ENCODE results near the gene RILPL1. TPM values are rescaled to one million over a fixed set of nuclear protein-coding genes. Genes with fewer than 3 reads are reported as not detected.
"Not testable (repeated sequence)": the region's sequence is repeated elsewhere in the genome, so short reads cannot be mapped to it uniquely, and the experiment has no call there.

The RILPL1 gene
- total RNA-seq, 3 donors from 2014 or later = 14.4 to 15.1 (median 14.7) TPM

GRCh38 chr12:123499332-123499731, 34.2 kb downstream of the RILPL1 start:
- H3K36me3 ChIP-seq = no peaks in the 10 kb centered on the region
- H3K9me3 ChIP-seq = no peaks in the 10 kb centered on the region
- no peak for TF ChIP-seq CTCF (IDR thresholded peaks at IDR 0.05)
- no peak overlapping the region for H3K27ac ChIP-seq
- no peak overlapping the region for H3K4me3 ChIP-seq
- DNase-seq (ENCODE audit: low spot score in 2 of 2) = no peak
- no peaks in the 10 kb centered on the region for H3K4me1 ChIP-seq
- intact Hi-C loops (cut with DNase I; ENCODE audit: low total_unique reads) = no loop called here
- no peaks in the 10 kb centered on the region for H3K27me3 ChIP-seq

GRCh38 chr12:123498126-123498825, 35.2 kb downstream of the RILPL1 start:
- H3K27ac ChIP-seq = no peak overlapping the region
- TF ChIP-seq POLR2A (IDR thresholded peaks at IDR 0.05) = no peak
- no peak for TF ChIP-seq CTCF (IDR thresholded peaks at IDR 0.05)
- no peak for TF ChIP-seq POLR2AphosphoS5 (IDR thresholded peaks at IDR 0.05)
- H3K4me1 ChIP-seq = no peaks in the 10 kb centered on the region
- intact Hi-C loops (cut with DNase I; ENCODE audit: low total_unique reads) = no loop called here
- no peak overlapping the region for H3K4me3 ChIP-seq
- no peaks in the 10 kb centered on the region for H3K27me3 ChIP-seq
- no peaks in the 10 kb centered on the region for H3K9me3 ChIP-seq
- H3K36me3 ChIP-seq = no peaks in the 10 kb centered on the region
- no peak for DNase-seq (ENCODE audit: low spot score in 2 of 2)

- H3K4me3 ChIP-seq = no peak overlapping the region
- H3K36me3 ChIP-seq = no peaks in the 10 kb centered on the region
- H3K27ac ChIP-seq = no peak overlapping the region
- DNase-seq (ENCODE audit: low spot score in 2 of 2) = no peak
- no peaks in the 10 kb centered on the region for H3K4me1 ChIP-seq
- H3K27me3 ChIP-seq = no peaks in the 10 kb centered on the region
- TF ChIP-seq CTCF (IDR thresholded peaks at IDR 0.05) (no peak), POLR2AphosphoS5 (IDR thresholded peaks at IDR 0.05) (no peak), POLR2A (IDR thresholded peaks at IDR 0.05) (no peak)
- intact Hi-C loops (cut with DNase I; ENCODE audit: low total_unique reads) = no loop called here
- H3K9me3 ChIP-seq = no peaks in the 10 kb centered on the region
Measured at GRCh38 chr12:123497065-123497464, 36.5 kb downstream of the RILPL1 start.

- no peaks in the 10 kb centered on the region for H3K9me3 ChIP-seq
- H3K36me3 ChIP-seq = no peaks in the 10 kb centered on the region
- no peaks in the 10 kb centered on the region for H3K27me3 ChIP-seq
- TF ChIP-seq CTCF (IDR thresholded peaks at IDR 0.05) (no peak), POLR2AphosphoS5 (IDR thresholded peaks at IDR 0.05) (no peak), POLR2A (IDR thresholded peaks at IDR 0.05) (no peak)
- DNase-seq (ENCODE audit: low spot score in 2 of 2) = no peak
- intact Hi-C loops (cut with DNase I; ENCODE audit: low total_unique reads) = no loop called here
- H3K4me1 ChIP-seq = no peaks in the 10 kb centered on the region
- no peak overlapping the region for H3K27ac ChIP-seq
- H3K4me3 ChIP-seq = no peak overlapping the region
Measured at GRCh38 chr12:123494124-123494851, 39.2 kb downstream of the RILPL1 start.

- intact Hi-C loops (cut with DNase I; ENCODE audit: low total_unique reads); H3K36me3 ChIP-seq; H3K27me3 ChIP-seq; H3K27ac ChIP-seq; DNase-seq (ENCODE audit: low spot score in 2 of 2); H3K9me3 ChIP-seq; H3K4me3 ChIP-seq; H3K4me1 ChIP-seq: not testable (repeated sequence)
Measured at GRCh38 chr12:123492339-123493039, 41.0 kb downstream of the RILPL1 start.
